ENCODE data around the gene PTTG1IP.
"Not testable (repeated sequence)": the region's sequence is repeated elsewhere in the genome, so short reads cannot be mapped to it uniquely, and the experiment has no call there.

PTTG1IP gene

GRCh38 chr21:44836349-44836665 lies 37.2 kb downstream of the PTTG1IP start:
- Histone ChIP-seq H3K4me1 (ENCODE audit: control insufficient read depth in 1 of 2, insufficient read depth in 1 of 2, low read depth in 1 of 2, low read length in 1 of 2) (no peaks in the 10 kb centered on the region), H3K4me3 (ENCODE audit: low read depth in 1 of 2, low read length in 1 of 2) (no peak overlapping the region), H3K27ac (no peak overlapping the region), H3K36me3 (no peaks in the 10 kb centered on the region), H3K27me3 (no peaks in the 10 kb centered on the region), H3K9me3 (no peaks in the 10 kb centered on the region)
- TF ChIP-seq CTCF (IDR thresholded peaks at IDR 0.05) = no peak

- no peak overlapping the region for H3K27ac ChIP-seq
- H3K27me3 ChIP-seq = no peaks in the 10 kb centered on the region
- no peaks in the 10 kb centered on the region for H3K4me1 ChIP-seq (ENCODE audit: control insufficient read depth in 1 of 2, insufficient read depth in 1 of 2, low read depth in 1 of 2, low read length in 1 of 2)
- H3K4me3 ChIP-seq (ENCODE audit: low read depth in 1 of 2, low read length in 1 of 2) = no peak overlapping the region
- no peaks in the 10 kb centered on the region for H3K9me3 ChIP-seq
- H3K36me3 ChIP-seq = no peaks in the 10 kb centered on the region
- no peak for TF ChIP-seq CTCF (IDR thresholded peaks at IDR 0.05)
These were observed 37.9 kb downstream of the PTTG1IP start for GRCh38 chr21:44835647-44835973.

GRCh38 chr21:44834951-44835646 lies 38.4 kb downstream of the PTTG1IP start:
- no peak for TF ChIP-seq CTCF (IDR thresholded peaks at IDR 0.05)

GRCh38 chr21:44834231-44834950 lies 39.1 kb downstream of the PTTG1IP start:
- TF ChIP-seq CTCF (IDR thresholded peaks at IDR 0.05) = no peak
- no peak overlapping the region for H3K27ac ChIP-seq
- no peaks in the 10 kb centered on the region for H3K9me3 ChIP-seq
- H3K27me3 ChIP-seq = no peaks in the 10 kb centered on the region
- H3K4me1 ChIP-seq (ENCODE audit: control insufficient read depth in 1 of 2, insufficient read depth in 1 of 2, low read depth in 1 of 2, low read length in 1 of 2) = no peaks in the 10 kb centered on the region
- H3K36me3 ChIP-seq = no peaks in the 10 kb centered on the region
- H3K4me3 ChIP-seq (ENCODE audit: low read depth in 1 of 2, low read length in 1 of 2) = no peak overlapping the region

More at GRCh38 chr21:44834951-44835646, 38.4 kb downstream of the PTTG1IP start:
- H3K4me1 ChIP-seq (ENCODE audit: control insufficient read depth in 1 of 2, insufficient read depth in 1 of 2, low read depth in 1 of 2, low read length in 1 of 2) = no peaks in the 10 kb centered on the region
- no peak overlapping the region for H3K27ac ChIP-seq
- no peaks in the 10 kb centered on the region for H3K9me3 ChIP-seq
- no peak overlapping the region for H3K4me3 ChIP-seq (ENCODE audit: low read depth in 1 of 2, low read length in 1 of 2)
- H3K27me3 ChIP-seq = no peaks in the 10 kb centered on the region
- no peaks in the 10 kb centered on the region for H3K36me3 ChIP-seq

GRCh38 chr21:44833663-44834062 lies 39.8 kb downstream of the PTTG1IP start:
- no peaks in the 10 kb centered on the region for H3K4me1 ChIP-seq (ENCODE audit: control insufficient read depth in 1 of 2, insufficient read depth in 1 of 2, low read depth in 1 of 2, low read length in 1 of 2)
- no peak overlapping the region for H3K4me3 ChIP-seq (ENCODE audit: low read depth in 1 of 2, low read length in 1 of 2)
- no peaks in the 10 kb centered on the region for H3K9me3 ChIP-seq
- H3K36me3 ChIP-seq = no peaks in the 10 kb centered on the region
- no peaks in the 10 kb centered on the region for H3K27me3 ChIP-seq
- TF ChIP-seq CTCF (IDR thresholded peaks at IDR 0.05) = no peak
- H3K27ac ChIP-seq = no peak overlapping the region

GRCh38 chr21:44832516-44833255 lies 40.8 kb downstream of the PTTG1IP start:
- not testable (repeated sequence) for H3K27me3 ChIP-seq; H3K4me1 ChIP-seq (ENCODE audit: control insufficient read depth in 1 of 2, insufficient read depth in 1 of 2, low read depth in 1 of 2, low read length in 1 of 2); H3K4me3 ChIP-seq (ENCODE audit: low read depth in 1 of 2, low read length in 1 of 2); H3K9me3 ChIP-seq; H3K27ac ChIP-seq; H3K36me3 ChIP-seq

All from neutrophil (primary cell).